ENCODE data around the gene FBLN2. TPM values are rescaled to one million over a fixed set of nuclear protein-coding genes. Genes with fewer than 3 reads are reported as not detected.

Gene FBLN2
- polyA plus RNA-seq, 1 of the 3 experiments (the other 2 are of a cell fraction), result 5.2 TPM

DNA sequence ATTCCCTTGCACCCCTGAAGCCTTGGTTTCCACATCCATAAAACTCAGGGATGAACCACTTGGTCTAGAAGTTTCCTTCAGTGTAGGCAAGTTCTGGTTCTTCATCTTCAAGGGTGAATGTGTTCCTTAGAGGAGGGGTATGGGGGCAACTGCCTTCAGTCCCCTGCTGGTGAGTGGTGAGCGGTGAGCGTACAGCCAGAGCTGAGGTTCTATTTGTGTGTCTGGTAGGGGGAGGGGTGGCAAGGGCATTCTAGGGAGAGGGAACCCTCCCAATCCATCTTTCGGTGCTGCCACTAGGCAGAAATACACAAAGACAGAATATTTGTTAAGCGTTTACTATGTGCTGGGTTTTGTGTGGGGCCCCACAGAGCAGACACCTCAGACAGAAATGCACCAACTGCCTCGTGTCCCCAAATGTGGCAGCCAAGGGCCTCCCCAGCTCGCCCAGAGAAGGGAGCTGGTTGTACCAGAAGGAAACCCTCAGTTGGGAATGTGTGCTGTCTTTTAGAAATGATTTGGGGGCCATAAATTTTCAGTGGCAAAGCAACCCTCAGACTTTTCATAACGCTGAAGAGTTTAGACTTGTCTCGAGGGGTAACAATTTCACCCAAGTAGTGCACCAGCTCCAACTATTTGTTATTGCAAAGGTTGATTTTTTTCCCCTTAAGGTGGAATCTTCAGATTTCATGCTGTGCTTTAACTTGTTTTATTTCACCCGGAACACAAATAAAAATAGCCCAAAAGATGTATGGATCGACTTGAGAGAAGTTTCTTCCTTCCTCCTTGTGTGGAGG is 137.6 kb downstream of the FBLN2 start:
- H3K9me2 ChIP-seq, result no peaks in the 10 kb centered on the region
- 36% methylated on average over 10 of the region's 10 CpGs for WGBS (ENCODE audit: low lambda C conversion rate)
- H3K79me2 ChIP-seq (ENCODE audit: insufficient read depth), result no peaks in the 10 kb centered on the region
- no peak overlapping the region for H3K9ac ChIP-seq
- no peaks in the 10 kb centered on the region for H3F3A ChIP-seq (replicated peaks; ENCODE audit: insufficient read depth)
- H3K27ac ChIP-seq (ENCODE audit: low read depth in 2 of 2, low read length in 1 of 2), result no peak overlapping the region
- ChIA-PET POLR2A (interaction anchor here (0.6 kb wide), 1 partner anchor 201 kb away, joined by 3 read pairs; no protein-coding TSS in a partner anchor), CTCF (interaction anchor here (1.3 to 7.2 kb wide), 5 partner anchors 12 to 194 kb away, joined by 3 to 48 read pairs (median 7); partner anchors contain the start of gene WNT7A)
- no peak for DNase-seq
- no peak overlapping the region for H3K4me2 ChIP-seq
- H4K20me1 ChIP-seq (ENCODE audit: insufficient read depth), result no peaks in the 10 kb centered on the region
- no peak overlapping the region for H2AFZ ChIP-seq (ENCODE audit: low read depth)
- H3K4me3 ChIP-seq (ENCODE audit: low read depth in 2 of 2, low read length in 1 of 2), result no peak overlapping the region
- TF ChIP-seq CHD2 (IDR thresholded peaks at IDR 0.05; ENCODE audit: low read length, partially characterized antibody), result no peak
- TF ChIP-seq RCOR1 (IDR thresholded peaks at IDR 0.05; ENCODE audit: low read length), result no peak
- no peak for TF ChIP-seq TCF12 (IDR thresholded peaks at IDR 0.05)
- TF ChIP-seq, protein P1, sequence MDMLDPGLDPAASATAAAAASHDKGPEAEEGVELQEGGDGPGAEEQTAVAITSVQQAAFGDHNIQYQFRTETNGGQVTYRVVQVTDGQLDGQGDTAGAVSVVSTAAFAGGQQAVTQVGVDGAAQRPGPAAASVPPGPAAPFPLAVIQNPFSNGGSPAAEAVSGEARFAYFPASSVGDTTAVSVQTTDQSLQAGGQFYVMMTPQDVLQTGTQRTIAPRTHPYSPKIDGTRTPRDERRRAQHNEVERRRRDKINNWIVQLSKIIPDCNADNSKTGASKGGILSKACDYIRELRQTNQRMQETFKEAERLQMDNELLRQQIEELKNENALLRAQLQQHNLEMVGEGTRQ (IDR thresholded peaks at IDR 0.05; ENCODE audit: borderline replicate concordance, low read depth, low read length), result no peak
- TF ChIP-seq EP300 (IDR thresholded peaks at IDR 0.05; ENCODE audit: borderline replicate concordance in 1 of 2, low read depth in 1 of 2, low read length in 1 of 2), result no peak
- no peaks in the 10 kb centered on the region for H3K27me3 ChIP-seq (ENCODE audit: insufficient read depth)
- no peaks in the 10 kb centered on the region for H3K9me3 ChIP-seq
- no peaks in the 10 kb centered on the region for H3K36me3 ChIP-seq (replicated peaks in 1 of 2; ENCODE audit: control insufficient read depth in 1 of 2, insufficient read depth in 2 of 2, low read length in 1 of 2)
- H3K4me1 ChIP-seq (ENCODE audit: control insufficient read depth in 1 of 2, insufficient read depth in 2 of 2, low read depth in 1 of 2, low read length in 1 of 2), result peaks cover 0 to 18% of the 10 kb centered on the region in 2 experiments; a peak in 1 of 4 replicates

DNA sequence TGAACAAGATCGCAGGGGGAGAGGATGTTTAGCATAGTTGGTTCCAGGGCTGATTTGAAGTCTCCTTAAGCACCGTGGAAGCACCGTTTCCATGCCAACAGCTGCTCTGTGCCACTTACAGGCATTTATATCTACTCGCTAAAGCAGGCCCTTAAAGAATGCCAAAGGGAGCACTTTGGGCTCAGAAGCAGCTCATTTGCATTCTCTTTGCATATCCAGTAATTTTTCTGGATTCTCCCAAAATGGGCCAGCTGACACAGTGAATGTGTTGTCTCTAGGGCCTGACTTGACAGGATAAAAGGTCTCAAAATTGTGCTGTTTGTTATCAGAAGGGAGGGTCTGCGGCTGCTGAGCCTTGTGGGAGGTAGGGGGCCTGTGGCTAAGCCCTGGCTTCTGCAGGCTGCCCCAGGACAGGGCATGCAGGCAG is 138.6 kb downstream of the FBLN2 start:
- POLR2A ChIA-PET, result no interaction called here
- no peaks in the 10 kb centered on the region for H3K9me3 ChIP-seq
- no peaks in the 10 kb centered on the region for H3F3A ChIP-seq (replicated peaks; ENCODE audit: insufficient read depth)
- no peak overlapping the region for H3K4me2 ChIP-seq
- CTCF ChIA-PET, result interaction anchor here (1.1 to 7.2 kb wide), 5 partner anchors 9 to 198 kb away, joined by 4 to 48 read pairs (median 9); partner anchors contain the start of gene WNT7A
- no peaks in the 10 kb centered on the region for H4K20me1 ChIP-seq (ENCODE audit: insufficient read depth)
- H2AFZ ChIP-seq (ENCODE audit: low read depth), result no peak overlapping the region
- H3K4me3 ChIP-seq (ENCODE audit: low read depth in 2 of 2, low read length in 1 of 2), result no peak overlapping the region
- no peaks in the 10 kb centered on the region for H3K9me2 ChIP-seq
- no peaks in the 10 kb centered on the region for H3K79me2 ChIP-seq (ENCODE audit: insufficient read depth)
- no peak for DNase-seq
- no peaks in the 10 kb centered on the region for H3K36me3 ChIP-seq (replicated peaks in 1 of 2; ENCODE audit: control insufficient read depth in 1 of 2, insufficient read depth in 2 of 2, low read length in 1 of 2)
- WGBS (ENCODE audit: low lambda C conversion rate), result 26% methylated on average over 5 of the region's 5 CpGs
- H3K4me1 ChIP-seq (ENCODE audit: control insufficient read depth in 1 of 2, insufficient read depth in 2 of 2, low read depth in 1 of 2, low read length in 1 of 2), result peaks cover 0 to 18% of the 10 kb centered on the region in 2 experiments; a peak in 1 of 4 replicates
- TF ChIP-seq NFIC (IDR thresholded peaks at IDR 0.05; ENCODE audit: borderline replicate concordance) (no peak), FOSL2 (IDR thresholded peaks at IDR 0.05; ENCODE audit: borderline replicate concordance, low read depth) (no peak), SMC3 (IDR thresholded peaks at IDR 0.05; ENCODE audit: low read depth, low read length) (no peak), RFX5 (IDR thresholded peaks at IDR 0.05; ENCODE audit: low read length) (no peak), CHD2 (IDR thresholded peaks at IDR 0.05; ENCODE audit: low read length, partially characterized antibody) (no peak), MXI1 (IDR thresholded peaks at IDR 0.05; ENCODE audit: low read depth, low read length) (no peak), RCOR1 (IDR thresholded peaks at IDR 0.05; ENCODE audit: low read length) (no peak), TCF12 (IDR thresholded peaks at IDR 0.05) (no peak), GATA2 (CRISPR knock-in tag; IDR thresholded peaks at IDR 0.05) (no peak), TAF1 (IDR thresholded peaks at IDR 0.05; ENCODE audit: borderline replicate concordance, low read depth, low read length) (no peak), EZH2phosphoT487 (IDR thresholded peaks at IDR 0.05; ENCODE audit: borderline replicate concordance, low read depth) (no peak), FOXM1 (IDR thresholded peaks at IDR 0.05; ENCODE audit: low read depth) (no peak)
- TF ChIP-seq, protein P2, sequence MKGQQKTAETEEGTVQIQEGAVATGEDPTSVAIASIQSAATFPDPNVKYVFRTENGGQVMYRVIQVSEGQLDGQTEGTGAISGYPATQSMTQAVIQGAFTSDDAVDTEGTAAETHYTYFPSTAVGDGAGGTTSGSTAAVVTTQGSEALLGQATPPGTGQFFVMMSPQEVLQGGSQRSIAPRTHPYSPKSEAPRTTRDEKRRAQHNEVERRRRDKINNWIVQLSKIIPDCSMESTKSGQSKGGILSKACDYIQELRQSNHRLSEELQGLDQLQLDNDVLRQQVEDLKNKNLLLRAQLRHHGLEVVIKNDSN (IDR thresholded peaks at IDR 0.05; ENCODE audit: borderline replicate concordance, low read depth), result no peak
- H3K9ac ChIP-seq, result no peak overlapping the region
- H3K27ac ChIP-seq (ENCODE audit: low read depth in 2 of 2, low read length in 1 of 2), result no peak overlapping the region
- no peaks in the 10 kb centered on the region for H3K27me3 ChIP-seq (ENCODE audit: insufficient read depth)

Other genes starting within 250 kb of the FBLN2 start
- gene NUP210, start 128.8 kb upstream of the FBLN2 start, polyA plus RNA-seq (2012; rRNA removed), result 1.8 TPM in 2 replicates
- 13.9 and 17.5 TPM in 2 replicates for gene HDAC11, start 68.8 kb upstream of the FBLN2 start, polyA plus RNA-seq (2012; rRNA removed)

All from SK-N-SH (cell line).